Psoas muscle (tissue), 8 donors: ENCODE measurements around the gene CCDC83. TPM values are rescaled to one million over a fixed set of nuclear protein-coding genes. Genes with fewer than 3 reads are reported as not detected.

ENCODE experiments used
- ATAC-seq, 4 donors: fragments of 200-7000 bp; cut with Tn5 transposase; one replicate each; pipeline ENCODE4 v1.9.1; 2020; ENCODE audit warnings: moderate library complexity in 3 of 4, mild to moderate bottlenecking in 2 of 4
- DNase-seq, 2 donors: peaks; one replicate each; pipeline ENCODE4 v3.0.0-alpha.2; 2020
- H3K27ac ChIP-seq: fragments of 200-600 bp; one replicate; pipeline ENCODE4 v1.8.0; 2022
- H3K27me3 ChIP-seq, 3 donors: fragments of 200-600 bp in 1 of 3; one replicate each; pipeline versions ENCODE4 v1.6.1 to v1.8.0; 2013 to 2022; ENCODE audit warnings: low read length in 2 of 3, mild to moderate bottlenecking in 2 of 3, moderate library complexity in 1 of 3; ENCODE audit not compliant: insufficient read depth in 3 of 3
- H3K36me3 ChIP-seq, 2 donors: fragments of 200-600 bp in 1 of 2; one replicate each; pipeline versions ENCODE4 v1.6.1 to v1.8.0; 2013 to 2022; ENCODE audit warnings: low read depth in 1 of 2, mild to moderate bottlenecking in 1 of 2, moderate library complexity in 1 of 2; ENCODE audit not compliant: insufficient read depth in 1 of 2
- H3K4me1 ChIP-seq: fragments of 200-600 bp; one replicate; pipeline ENCODE4 v1.8.0; 2022
- H3K4me3 ChIP-seq: fragments of 200-600 bp; one replicate; pipeline ENCODE4 v1.8.0; 2022; ENCODE audit warnings: mild to moderate bottlenecking
- H3K9me3 ChIP-seq: fragments of 200-600 bp; one replicate; pipeline ENCODE4 v1.8.0; 2022
- CTCF ChIP-seq: fragments of 200-600 bp; IDR thresholded peaks from one replicate; pipeline ENCODE4 v1.8.0; 2022; ENCODE audit warnings: antibody characterized with exemption
- whole genome bisulfite sequencing, 3 donors: extraction: QIAGEN DNeasy Blood & Tissue Kit; methylation state at CpG; one replicate each; pipeline versions ENCODE4 v1.1.6 to v1.1.7; 2013; 5-methylcytosine and 5-hydroxymethylcytosine counted together
- intact Hi-C, 2 donors: fragments of 100-400 bp; cut with DNase I; formaldehyde crosslinking; loops; one replicate each; pipeline versions ENCODE4 v1.11.0 to v1.14.2; 2022
- polyA plus RNA-seq, 3 donors: library from polyadenylated mRNA; stranded (reverse); fragments of 200-250 nt; gene quantifications; one replicate each; pipeline ENCODE4 v1.2.3, GENCODE V29; 2013
- total RNA-seq, 4 donors: library from RNA; stranded (reverse); fragmentation: NEBNext Ultra II Directional in 2 of 4; extraction: Animal tissue kit (Norgen Biotek cat#: 25700) in 2 of 4; gene quantifications; one replicate each; pipeline versions ENCODE4 v1.2.1 to v1.2.4, GENCODE V29; 2021 to 2023
- donor health status: healthy with polysubstance abuse.
- donor health status: DM: no; HTN: no; CAD: no; lungs with moderate emphysema.
- donor health status: Bipolar disorder and iron deficiency.
- donor health status: healthy.
- donor health status: DM: yes; HTN: yes; CAD: no.
- donor health status: DM: no; HTN: no; CAD: no.
- donor health status: DM: no; HTN: no; CAD: no.
- donor health status: DM: yes; HTN: yes; CAD: no.

CCDC83 gene
- total and polyA plus RNA-seq, 7 donors: not detected

GRCh38 chr11:85809863-85810262 is 45.3 kb upstream of the CCDC83 start:
- Histone ChIP-seq H3K27me3 (no peaks in the 10 kb centered on the region), H3K36me3 (no peaks in the 10 kb centered on the region), H3K4me3 (peak overlapping the region; percentile 79), H3K9me3 (no peaks in the 10 kb centered on the region), H3K27ac (no peak overlapping the region), H3K4me1 (no peaks in the 10 kb centered on the region)
- peak in 1 of 2 donors; percentile 15 for DNase-seq
- 6 to 24% (median 15%) methylated on average over 4 of the region's 4 CpGs for WGBS, 3 donors
- intact Hi-C loops: loop anchor here in 1 of 2 donors (10.0 kb wide), 1 partner anchor 215 kb away; no protein-coding TSS in a partner anchor
- TF ChIP-seq CTCF: no peak
- ATAC-seq: peak in 2 of 4 donors; percentile 25 to 38

GRCh38 chr11:85810521-85810870 is 44.7 kb upstream of the CCDC83 start:
- Histone ChIP-seq H3K4me1 (no peaks in the 10 kb centered on the region), H3K4me3 (peak overlapping the region; percentile 79), H3K9me3 (no peaks in the 10 kb centered on the region), H3K27ac (peak overlapping the region; percentile 26), H3K27me3 (no peaks in the 10 kb centered on the region), H3K36me3 (no peaks in the 10 kb centered on the region)
- ATAC-seq (peak in 1 of 4 donors; percentile 15), DNase-seq (no peak)
- TF ChIP-seq CTCF: no peak
- intact Hi-C loops: loop anchor here in 1 of 2 donors (10.0 kb wide), 1 partner anchor 216 kb away; no protein-coding TSS in a partner anchor
- 7 to 12% (median 9%) methylated on average over 10 of the region's 10 CpGs for WGBS, 3 donors

DNA sequence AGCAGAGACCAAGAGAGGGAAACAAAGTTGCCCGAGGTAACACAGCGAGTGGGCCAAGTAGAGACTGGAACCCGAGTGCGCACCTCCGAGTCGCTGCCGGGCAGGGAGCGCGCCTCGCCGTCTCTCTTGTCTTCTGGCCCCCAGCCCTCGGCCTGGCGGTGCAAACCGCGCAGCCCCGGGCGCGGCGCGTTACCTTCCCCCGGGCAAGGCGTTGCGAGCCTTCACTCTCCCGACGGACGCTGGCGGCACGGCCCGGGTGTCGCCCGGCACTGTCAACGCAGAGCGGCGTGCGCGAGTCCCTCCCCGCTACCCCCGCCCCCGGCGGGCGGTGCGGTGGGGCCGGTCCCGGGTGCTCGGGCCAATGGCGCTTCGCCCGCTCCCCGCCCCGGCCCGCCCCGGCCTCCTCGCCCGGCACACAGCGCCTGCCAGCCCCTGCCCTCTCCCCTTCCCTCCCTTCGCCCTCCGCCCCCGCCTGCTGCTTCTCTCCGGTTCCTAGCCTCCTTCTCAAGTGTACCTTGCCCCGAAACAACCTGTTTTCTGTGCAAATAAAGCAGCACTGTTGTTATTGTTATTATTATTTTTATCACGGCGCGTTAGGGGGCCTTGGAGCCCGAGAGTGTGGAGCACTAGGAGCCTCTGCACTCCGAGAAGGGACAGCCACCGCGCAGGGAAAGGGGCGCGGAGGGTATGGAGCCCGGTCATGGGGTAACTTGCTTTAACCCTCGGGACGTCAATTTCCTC is 44.1 kb upstream of the CCDC83 start, which contains the start of gene SYTL2:
TSS of gene SYTL2 (minus strand) at position 271 of the 741 bp plus-strand sequence. CDS start 53,416 bp downstream, outside the sequence.
- Histone ChIP-seq H3K27ac (peak within 1 kb of the TSS; percentile 26), H3K4me1 (no peaks in the 10 kb centered on the region), H3K36me3 (no peaks in the 10 kb centered on the region), H3K27me3 (no peaks in the 10 kb centered on the region), H3K4me3 (peak within 1 kb of the TSS; percentile 79), H3K9me3 (no peaks in the 10 kb centered on the region)
- peak; percentile 93 to 98 (median 96) for ATAC-seq
- peak; percentile 74 to 85 for DNase-seq
- WGBS, 3 donors: 1% methylated on average over 35 to 71 of the region's 72 CpGs
- TF ChIP-seq CTCF: peak; percentile 8
- intact Hi-C loops: loop anchor here in 1 of 2 donors (10.0 kb wide), 1 partner anchor 216 kb away; no protein-coding TSS in a partner anchor

DNA sequence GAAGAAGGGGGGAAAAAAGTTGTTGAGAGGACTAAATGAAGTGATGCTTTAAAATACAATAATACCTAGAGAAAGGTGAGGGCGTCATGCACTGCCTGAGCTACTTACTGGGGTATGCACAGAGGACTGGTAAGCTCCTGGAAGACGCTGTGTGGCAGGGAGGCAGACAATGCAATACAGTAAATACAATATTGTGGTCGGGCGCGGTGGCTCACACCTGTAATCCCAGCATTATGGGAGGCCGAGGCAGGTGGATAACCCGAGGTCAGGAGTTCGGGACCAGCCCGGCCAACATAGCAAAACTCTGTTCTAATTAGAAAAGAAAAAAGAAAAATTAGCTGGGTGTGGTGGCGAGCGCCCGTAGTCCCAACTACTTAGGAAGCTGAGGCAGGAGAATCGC is 43.6 kb upstream of the CCDC83 start:
- Histone ChIP-seq H3K9me3 (no peaks in the 10 kb centered on the region), H3K36me3 (no peaks in the 10 kb centered on the region), H3K27me3 (no peaks in the 10 kb centered on the region), H3K4me3 (peak overlapping the region; percentile 79), H3K4me1 (no peaks in the 10 kb centered on the region), H3K27ac (no peak overlapping the region)
- 79 to 82% (median 79%) methylated on average over 13 of the region's 13 CpGs for WGBS, 3 donors
- no peak for DNase-seq
- ATAC-seq: peak in 1 of 4 donors; percentile 16
- no peak for TF ChIP-seq CTCF
- intact Hi-C loops: loop anchor here in 1 of 2 donors (10.0 kb wide), 1 partner anchor 217 kb away; no protein-coding TSS in a partner anchor
